AG09319 (cell line): ENCODE results near the gene HDAC5.
"Not testable (repeated sequence)": the region's sequence is repeated elsewhere in the genome, so short reads cannot be mapped to it uniquely, and the experiment has no call there.

Source experiments
- DNase-seq: peaks from one replicate; pipeline ENCODE4 v3.0.0-alpha.2; 2010; ENCODE audit warnings: low read depth; ENCODE audit errors: extremely low read depth
- CTCF ChIP-seq: IDR thresholded peaks from 2 replicates; pipeline ENCODE4 v1.5.1; 2011; ENCODE audit warnings: low read depth, mild to moderate bottlenecking, inconsistent platforms, low read length, moderate library complexity

Gene HDAC5

GRCh38 chr17:44039829-44040635, 83.4 kb downstream of the HDAC5 start:
- TF ChIP-seq CTCF, result no peak
- DNase-seq, result no peak

- no peak for DNase-seq
- TF ChIP-seq CTCF, result no peak
Measured at GRCh38 chr17:44038604-44039011, 84.8 kb downstream of the HDAC5 start.

- TF ChIP-seq CTCF, result no peak
- DNase-seq, result no peak
Measured at GRCh38 chr17:44037471-44037870, 86.0 kb downstream of the HDAC5 start.

GRCh38 chr17:44034688-44035087, 88.8 kb downstream of the HDAC5 start:
- DNase-seq, result not testable (repeated sequence)

- no peak for DNase-seq
- no peak for TF ChIP-seq CTCF
Measured at GRCh38 chr17:44033861-44034408, 89.5 kb downstream of the HDAC5 start.

GRCh38 chr17:44030482-44030881, 93.0 kb downstream of the HDAC5 start:
- no peak for DNase-seq
- no peak for TF ChIP-seq CTCF

GRCh38 chr17:44029736-44030135, 93.7 kb downstream of the HDAC5 start:
- no peak for DNase-seq
- no peak for TF ChIP-seq CTCF
